ENCODE data around the gene TNS3. TPM values are rescaled to one million over a fixed set of nuclear protein-coding genes. Genes with fewer than 3 reads are reported as not detected.

The TNS3 gene
- total RNA-seq, 2 experiments from 2014 or later: not detected

- POLR2A ChIA-PET: no interaction called here
- CTCF ChIA-PET: no interaction called here
- DNase-seq (no peak), ATAC-seq (no peak)
- Mint-ChIP-seq H3K9me3 (ENCODE audit: insufficient read depth) (no peaks in the 10 kb centered on the region), H3K4me1 (ENCODE audit: low read depth) (peaks cover 5% of the 10 kb centered on the region), H3K36me3 (ENCODE audit: low read depth) (no peaks in the 10 kb centered on the region), H3K4me3 (no peak overlapping the region), H3K27ac (no peak overlapping the region), H3K27me3 (ENCODE audit: low read depth) (no peaks in the 10 kb centered on the region)
These were observed 223.6 kb downstream of the TNS3 start for GRCh38 chr7:47358357-47358756.

GRCh38 chr7:47357863-47358262 is 224.0 kb downstream of the TNS3 start:
- no peaks in the 10 kb centered on the region for H3K27me3 Mint-ChIP-seq (ENCODE audit: low read depth)
- DNase-seq: no peak
- no peak overlapping the region for H3K4me3 Mint-ChIP-seq
- CTCF ChIA-PET: no interaction called here
- H3K9me3 Mint-ChIP-seq (ENCODE audit: insufficient read depth): no peaks in the 10 kb centered on the region
- POLR2A ChIA-PET: no interaction called here
- peaks cover 5% of the 10 kb centered on the region for H3K4me1 Mint-ChIP-seq (ENCODE audit: low read depth)
- H3K27ac Mint-ChIP-seq: no peak overlapping the region
- ATAC-seq: no peak
- H3K36me3 Mint-ChIP-seq (ENCODE audit: low read depth): no peaks in the 10 kb centered on the region

- H3K4me3 Mint-ChIP-seq: no peak overlapping the region
- ATAC-seq (no peak), DNase-seq (no peak)
- no peaks in the 10 kb centered on the region for H3K9me3 Mint-ChIP-seq (ENCODE audit: insufficient read depth)
- ChIA-PET CTCF (no interaction called here), POLR2A (no interaction called here)
- H3K27me3 Mint-ChIP-seq (ENCODE audit: low read depth): no peaks in the 10 kb centered on the region
- H3K36me3 Mint-ChIP-seq (ENCODE audit: low read depth): no peaks in the 10 kb centered on the region
- no peak overlapping the region for H3K27ac Mint-ChIP-seq
- H3K4me1 Mint-ChIP-seq (ENCODE audit: low read depth): peaks cover 5% of the 10 kb centered on the region
These were observed 224.6 kb downstream of the TNS3 start for GRCh38 chr7:47357361-47357760.

- ATAC-seq (no peak), DNase-seq (no peak)
- Mint-ChIP-seq H3K4me1 (ENCODE audit: low read depth) (no peaks in the 10 kb centered on the region), H3K27me3 (ENCODE audit: low read depth) (no peaks in the 10 kb centered on the region), H3K9me3 (ENCODE audit: insufficient read depth) (no peaks in the 10 kb centered on the region), H3K27ac (no peak overlapping the region), H3K4me3 (no peak overlapping the region), H3K36me3 (ENCODE audit: low read depth) (no peaks in the 10 kb centered on the region)
- ChIA-PET CTCF (no interaction called here), POLR2A (no interaction called here)
These were observed 225.7 kb downstream of the TNS3 start for GRCh38 chr7:47356261-47356660.

- no peaks in the 10 kb centered on the region for H3K9me3 Mint-ChIP-seq (ENCODE audit: insufficient read depth)
- H3K27me3 Mint-ChIP-seq (ENCODE audit: low read depth): no peaks in the 10 kb centered on the region
- CTCF ChIA-PET: no interaction called here
- H3K27ac Mint-ChIP-seq: no peak overlapping the region
- DNase-seq (no peak), ATAC-seq (no peak)
- no peak overlapping the region for H3K4me3 Mint-ChIP-seq
- no peaks in the 10 kb centered on the region for H3K4me1 Mint-ChIP-seq (ENCODE audit: low read depth)
- H3K36me3 Mint-ChIP-seq (ENCODE audit: low read depth): no peaks in the 10 kb centered on the region
- POLR2A ChIA-PET: no interaction called here
These were observed 226.2 kb downstream of the TNS3 start for GRCh38 chr7:47355684-47356083.

- H3K4me1 Mint-ChIP-seq (ENCODE audit: low read depth): no peaks in the 10 kb centered on the region
These were observed 226.9 kb downstream of the TNS3 start for GRCh38 chr7:47354831-47355541.

GRCh38 chr7:47354071-47354470 is 227.8 kb downstream of the TNS3 start:
- no peaks in the 10 kb centered on the region for H3K27me3 Mint-ChIP-seq (ENCODE audit: low read depth)

More at GRCh38 chr7:47354831-47355541, 226.9 kb downstream of the TNS3 start:
- ATAC-seq (no peak), DNase-seq (no peak)
- Mint-ChIP-seq H3K9me3 (ENCODE audit: insufficient read depth) (no peaks in the 10 kb centered on the region), H3K36me3 (ENCODE audit: low read depth) (no peaks in the 10 kb centered on the region), H3K27me3 (ENCODE audit: low read depth) (no peaks in the 10 kb centered on the region), H3K4me3 (no peak overlapping the region), H3K27ac (no peak overlapping the region)
- ChIA-PET POLR2A (no interaction called here), CTCF (no interaction called here)

GRCh38 chr7:47352394-47352968 is 229.4 kb downstream of the TNS3 start:
- no peak overlapping the region for H3K27ac Mint-ChIP-seq
- H3K9me3 Mint-ChIP-seq (ENCODE audit: insufficient read depth): no peaks in the 10 kb centered on the region
- no peak for ATAC-seq
- H3K27me3 Mint-ChIP-seq (ENCODE audit: low read depth): no peaks in the 10 kb centered on the region
- H3K36me3 Mint-ChIP-seq (ENCODE audit: low read depth): no peaks in the 10 kb centered on the region
- H3K4me3 Mint-ChIP-seq: no peak overlapping the region
- DNase-seq: no peak
- no peaks in the 10 kb centered on the region for H3K4me1 Mint-ChIP-seq (ENCODE audit: low read depth)
- POLR2A ChIA-PET: interaction anchor here (0.5 kb wide), 1 partner anchor 96 kb away, joined by 3 read pairs; no protein-coding TSS in a partner anchor
- CTCF ChIA-PET: interaction anchor here (1.2 kb wide), 1 partner anchor 86 kb away, joined by 3 read pairs; no protein-coding TSS in a partner anchor

More at GRCh38 chr7:47354071-47354470, 227.8 kb downstream of the TNS3 start:
- H3K27ac Mint-ChIP-seq: no peak overlapping the region
- H3K4me3 Mint-ChIP-seq: no peak overlapping the region
- ChIA-PET POLR2A (no interaction called here), CTCF (no interaction called here)
- ATAC-seq (no peak), DNase-seq (no peak)
- H3K4me1 Mint-ChIP-seq (ENCODE audit: low read depth): no peaks in the 10 kb centered on the region
- no peaks in the 10 kb centered on the region for H3K36me3 Mint-ChIP-seq (ENCODE audit: low read depth)
- no peaks in the 10 kb centered on the region for H3K9me3 Mint-ChIP-seq (ENCODE audit: insufficient read depth)

- CTCF ChIA-PET: no interaction called here
- POLR2A ChIA-PET: no interaction called here
- no peak overlapping the region for H3K27ac Mint-ChIP-seq
- H3K4me3 Mint-ChIP-seq: no peak overlapping the region
- H3K9me3 Mint-ChIP-seq (ENCODE audit: insufficient read depth): no peaks in the 10 kb centered on the region
- H3K27me3 Mint-ChIP-seq (ENCODE audit: low read depth): no peaks in the 10 kb centered on the region
- H3K36me3 Mint-ChIP-seq (ENCODE audit: low read depth): no peaks in the 10 kb centered on the region
- H3K4me1 Mint-ChIP-seq (ENCODE audit: low read depth): no peaks in the 10 kb centered on the region
- DNase-seq: no peak
- ATAC-seq: no peak
These were observed 230.4 kb downstream of the TNS3 start for GRCh38 chr7:47351233-47352154.

- ATAC-seq (no peak), DNase-seq (no peak)
- no peak overlapping the region for H3K27ac Mint-ChIP-seq
- no peaks in the 10 kb centered on the region for H3K4me1 Mint-ChIP-seq (ENCODE audit: low read depth)
- ChIA-PET POLR2A (no interaction called here), CTCF (no interaction called here)
- H3K9me3 Mint-ChIP-seq (ENCODE audit: insufficient read depth): no peaks in the 10 kb centered on the region
- no peaks in the 10 kb centered on the region for H3K36me3 Mint-ChIP-seq (ENCODE audit: low read depth)
- no peaks in the 10 kb centered on the region for H3K27me3 Mint-ChIP-seq (ENCODE audit: low read depth)
- no peak overlapping the region for H3K4me3 Mint-ChIP-seq
These were observed 231.5 kb downstream of the TNS3 start for GRCh38 chr7:47350425-47350824.

- no peak for ATAC-seq
- H3K4me1 Mint-ChIP-seq (ENCODE audit: low read depth): no peaks in the 10 kb centered on the region
- POLR2A ChIA-PET: no interaction called here
These were observed 232.5 kb downstream of the TNS3 start for GRCh38 chr7:47349401-47349800.

GRCh38 chr7:47347816-47348385 is 234.0 kb downstream of the TNS3 start:
- no peak for DNase-seq
- ChIA-PET CTCF (no interaction called here), POLR2A (no interaction called here)
- ATAC-seq: no peak
- Mint-ChIP-seq H3K4me3 (no peak overlapping the region), H3K9me3 (ENCODE audit: insufficient read depth) (no peaks in the 10 kb centered on the region), H3K27ac (no peak overlapping the region), H3K4me1 (ENCODE audit: low read depth) (no peaks in the 10 kb centered on the region), H3K36me3 (ENCODE audit: low read depth) (no peaks in the 10 kb centered on the region), H3K27me3 (ENCODE audit: low read depth) (no peaks in the 10 kb centered on the region)

More at GRCh38 chr7:47349401-47349800, 232.5 kb downstream of the TNS3 start:
- no peak overlapping the region for H3K4me3 Mint-ChIP-seq
- no peak overlapping the region for H3K27ac Mint-ChIP-seq
- DNase-seq: no peak
- H3K9me3 Mint-ChIP-seq (ENCODE audit: insufficient read depth): no peaks in the 10 kb centered on the region
- CTCF ChIA-PET: no interaction called here
- H3K27me3 Mint-ChIP-seq (ENCODE audit: low read depth): no peaks in the 10 kb centered on the region
- H3K36me3 Mint-ChIP-seq (ENCODE audit: low read depth): no peaks in the 10 kb centered on the region

Measured in activated CD8-positive, alpha-beta T cell treated with anti-CD3 and anti-CD28 coated beads, Interleukin-2, amount 10 ng/mL, durations not matched to agents 7 days and 5 days (primary cell).